Stimulated activated CD4-positive, alpha-beta T cell treated with anti-CD3 and anti-CD28 coated beads, Interleukin-1b, Interleukin-23, amount 100 ng/mL, for 24 hours (primary cell): ENCODE measurements around the gene GALNT1.

Experiments
- DNase-seq, 4 experiments: peaks; one replicate each; pipeline ENCODE4 v3.0.0-alpha.2; 2020; ENCODE audit warnings: low read depth in 4 of 4, low spot score in 1 of 4

Gene GALNT1

DNA sequence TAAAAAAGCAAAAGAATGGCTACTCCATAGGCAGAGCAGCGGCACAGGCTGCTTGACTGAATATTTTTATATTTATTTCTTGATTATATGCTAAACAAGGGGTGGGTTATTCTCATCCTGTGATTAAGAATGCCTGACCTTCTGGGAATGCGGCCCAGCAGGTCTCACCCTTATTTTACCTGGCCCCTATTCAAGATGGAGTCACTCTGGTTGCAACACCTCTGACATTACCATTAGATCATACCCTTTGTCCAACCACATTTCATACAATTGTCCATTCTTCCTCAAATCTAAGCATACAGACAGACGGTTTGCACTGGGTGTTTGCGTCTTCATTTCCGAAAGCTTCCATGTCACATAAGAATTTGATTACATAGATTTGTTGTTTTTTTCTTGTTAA is 168.2 kb downstream of the GALNT1 start:
- DNase-seq: no peak

DNA sequence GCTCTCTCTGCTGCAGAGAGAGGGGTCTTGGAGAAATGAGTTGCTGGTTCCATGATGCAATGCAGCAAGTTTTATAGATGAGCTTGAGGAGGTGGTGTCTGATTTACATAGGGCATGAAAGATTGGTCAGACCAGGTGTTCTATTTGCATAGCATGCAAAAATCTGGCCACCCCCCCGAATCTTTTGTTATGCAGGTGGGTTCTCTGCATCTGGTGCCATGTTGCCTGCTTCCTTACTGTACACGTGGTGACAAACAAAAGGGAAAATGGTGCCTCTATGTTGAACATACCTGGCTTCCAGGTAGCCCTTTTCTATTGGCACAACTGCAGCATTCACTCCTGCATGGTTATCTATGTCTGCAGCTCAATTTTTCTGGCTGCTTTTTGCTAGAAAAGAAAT is 169.4 kb downstream of the GALNT1 start:
- DNase-seq: no peak

DNA sequence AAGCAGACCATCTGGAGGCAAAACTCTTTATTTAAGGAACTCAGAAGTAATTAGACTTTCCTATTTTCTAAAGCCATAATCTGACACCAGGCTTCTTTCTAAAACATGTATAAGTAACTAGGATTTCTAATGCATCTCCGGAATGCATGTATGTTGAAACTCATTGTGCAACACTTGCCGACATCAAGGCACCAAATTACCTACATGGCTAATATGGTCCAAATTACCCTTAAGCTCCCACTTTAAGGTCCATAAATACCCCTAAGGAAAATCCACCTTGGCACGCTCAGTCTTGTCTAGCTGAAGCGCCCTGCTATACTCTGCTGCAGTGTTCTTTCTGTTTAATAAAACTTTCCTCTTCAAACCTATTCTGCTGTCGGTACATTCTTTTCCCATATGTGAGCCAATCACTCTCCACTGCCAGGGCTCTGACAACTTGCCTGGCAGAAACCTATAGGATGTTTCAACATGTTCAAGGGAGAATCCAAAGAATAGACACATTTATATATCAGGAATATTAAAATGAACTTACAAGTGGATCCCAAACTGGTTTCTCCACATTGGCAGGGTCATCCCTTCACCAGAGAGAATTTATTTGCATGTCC is 171.9 kb downstream of the GALNT1 start:
- no peak for DNase-seq

DNA sequence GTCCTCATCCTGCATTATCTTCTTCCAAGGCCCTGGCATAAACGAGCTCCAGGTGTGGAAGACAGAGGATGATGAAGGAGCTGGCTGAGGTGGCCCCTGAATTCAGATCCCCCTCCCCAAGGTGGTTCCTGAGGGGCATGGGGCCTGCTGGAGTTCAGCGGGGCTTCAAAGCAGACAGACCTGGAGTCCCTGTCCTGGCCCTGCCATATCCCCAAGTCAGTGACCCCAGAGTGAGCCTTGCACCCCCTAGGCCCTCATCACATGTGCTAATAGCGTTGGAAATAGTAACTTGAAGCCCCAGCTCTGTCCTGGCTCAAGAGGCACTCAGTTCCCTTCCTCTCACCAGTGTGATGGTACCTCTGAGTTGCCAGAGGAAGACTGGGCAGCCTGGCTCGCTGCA is 172.9 kb downstream of the GALNT1 start:
- no peak for DNase-seq

DNA sequence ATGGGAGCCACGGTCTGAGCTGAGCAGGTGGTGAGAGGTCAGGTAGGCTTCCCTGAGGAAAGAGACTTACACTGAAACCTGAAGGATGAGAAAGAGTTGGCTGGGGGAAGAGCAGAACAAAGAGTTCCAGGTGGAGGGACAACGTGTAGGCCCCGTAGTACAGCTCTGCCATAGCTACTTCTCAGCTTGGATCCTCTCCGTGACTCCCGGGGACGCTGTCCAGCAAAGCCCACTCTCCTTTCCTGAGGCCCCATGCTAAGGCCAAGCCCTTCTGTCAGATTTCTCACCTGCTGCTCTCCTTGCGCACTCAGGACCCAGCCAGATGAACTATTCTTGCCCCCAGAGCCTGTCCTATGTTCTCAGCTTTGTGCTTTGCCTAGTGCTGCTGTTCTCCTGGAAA is 173.8 kb downstream of the GALNT1 start:
- DNase-seq: no peak

DNA sequence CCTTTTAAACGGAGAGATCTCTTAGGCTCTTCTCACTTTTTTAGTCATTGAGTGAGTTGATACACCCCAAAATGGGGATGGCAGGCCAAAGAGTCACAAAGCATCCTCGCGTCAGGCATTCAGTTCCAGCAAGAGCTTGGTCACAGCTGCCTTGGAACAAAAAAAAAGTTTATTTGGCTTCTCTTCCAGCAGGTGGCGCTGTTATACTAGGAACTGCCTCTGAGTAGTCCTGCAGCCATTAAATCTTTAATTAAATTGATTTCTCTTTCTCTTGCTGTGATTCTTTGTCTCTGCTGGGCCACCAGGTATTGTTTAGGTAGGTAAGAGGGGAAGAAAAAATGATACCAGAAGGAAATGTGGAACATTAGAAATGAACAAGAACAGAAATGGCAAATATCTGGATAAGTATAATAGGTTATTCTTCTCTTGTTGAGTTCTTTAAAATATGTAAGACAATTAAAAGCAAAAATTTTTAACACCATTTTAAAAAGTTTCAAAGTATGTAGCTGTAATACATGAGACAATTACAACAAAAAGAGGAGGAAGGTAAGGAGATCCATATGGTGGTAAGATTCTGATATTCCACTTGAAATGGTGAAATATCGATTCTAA is 175.1 kb downstream of the GALNT1 start:
- peak; percentile 18 to 40 (median 21) for DNase-seq
